GM23338 (cell line): Measurements from ENCODE around the gene DGKG. TPM values are rescaled to one million over a fixed set of nuclear protein-coding genes. Genes with fewer than 3 reads are reported as not detected.

Source experiments
- ATAC-seq: fragments of 200-7000 bp; cut with Tn5 transposase; 3 replicates; pipeline ENCODE4 v1.9.1; 2020
- DNase-seq: peaks from one replicate; pipeline ENCODE4 v3.0.0-alpha.2; 2015; ENCODE audit warnings: low spot score
- H2AFZ ChIP-seq: fragments of 200-600 bp; sonication (generic); 2 replicates; pipeline ENCODE4 v1.8.0; 2016; ENCODE audit warnings: antibody characterized with exemption, mild to moderate bottlenecking, moderate library complexity
- H3F3A ChIP-seq: fragments of 200-600 bp; sonication (generic); replicated peaks from 2 replicates; pipeline ENCODE4 v1.8.0; 2017; ENCODE audit warnings: antibody characterized with exemption, mixed run types, low read depth
- H3K27ac ChIP-seq: fragments of 200-600 bp; sonication (generic); 2 replicates; pipeline ENCODE4 v1.6.1; 2016; ENCODE audit warnings: low read depth
- H3K27me3 ChIP-seq: fragments of 200-600 bp; sonication (generic); 2 replicates; pipeline ENCODE4 v1.8.0; 2016; ENCODE audit warnings: mild to moderate bottlenecking, mixed run types, moderate library complexity; ENCODE audit not compliant: insufficient read depth
- H3K36me3 ChIP-seq: fragments of 200-600 bp; sonication (generic); 2 replicates; pipeline ENCODE4 v1.8.0; 2016; ENCODE audit warnings: mild to moderate bottlenecking; ENCODE audit not compliant: insufficient read depth
- H3K4me1 ChIP-seq: fragments of 200-600 bp; sonication (generic); 2 replicates; pipeline ENCODE4 v1.8.0; 2016; ENCODE audit warnings: mild to moderate bottlenecking, moderate library complexity; ENCODE audit not compliant: insufficient read depth
- H3K4me2 ChIP-seq: fragments of 200-600 bp; sonication (generic); 2 replicates; pipeline ENCODE4 v1.7.1; 2017; ENCODE audit warnings: mixed run types
- H3K4me3 ChIP-seq: fragments of 200-600 bp; sonication (generic); 2 replicates; pipeline ENCODE4 v1.6.1; 2016; ENCODE audit warnings: mixed run types
- H3K79me2 ChIP-seq: fragments of 200-600 bp; sonication (generic); replicated peaks from 2 replicates; pipeline ENCODE4 v1.8.0; 2017; ENCODE audit warnings: mild to moderate bottlenecking; ENCODE audit not compliant: insufficient read depth
- H3K9me2 ChIP-seq: fragments of 200-600 bp; sonication (generic); 2 replicates; pipeline ENCODE4 v1.8.0; 2017; ENCODE audit not compliant: insufficient read depth
- H4K20me1 ChIP-seq: fragments of 200-600 bp; sonication (generic); replicated peaks from 2 replicates; pipeline ENCODE4 v1.8.0; 2017; ENCODE audit warnings: mild to moderate bottlenecking; ENCODE audit not compliant: insufficient read depth
- H3K27ac Mint-ChIP-seq: 2 replicates; pipeline ENCODE4 v1.8.0; 2020; ENCODE audit warnings: inconsistent platforms, mild to moderate bottlenecking, moderate library complexity, mixed read lengths
- H3K27me3 Mint-ChIP-seq: 3 replicates; pipeline ENCODE4 v1.8.0; 2022; ENCODE audit warnings: low read depth, mild to moderate bottlenecking, moderate library complexity, mixed read lengths, inconsistent platforms; ENCODE audit not compliant: insufficient read depth, poor library complexity
- H3K36me3 Mint-ChIP-seq: 3 replicates; pipeline ENCODE4 v1.8.0; 2021; ENCODE audit warnings: low read depth, mild to moderate bottlenecking, inconsistent platforms, moderate library complexity, mixed read lengths
- H3K4me1 Mint-ChIP-seq: 3 replicates; pipeline ENCODE4 v1.8.0; 2020; ENCODE audit warnings: mild to moderate bottlenecking, inconsistent platforms, mixed read lengths
- H3K4me3 Mint-ChIP-seq: 3 replicates; pipeline ENCODE4 v1.8.0; 2021; ENCODE audit warnings: moderate library complexity, mild to moderate bottlenecking, inconsistent platforms, mixed read lengths
- H3K9me3 Mint-ChIP-seq: 3 replicates; pipeline ENCODE4 v1.8.0; 2020; ENCODE audit warnings: moderate library complexity, mild to moderate bottlenecking, inconsistent platforms, mixed read lengths
- CREB1 ChIP-seq: fragments of 250-450 bp; sonication (Bioruptor Pico); IDR thresholded peaks from 2 replicates; pipeline ENCODE4 v1.5.0; 2020; ENCODE audit warnings: low read depth, mild to moderate bottlenecking, moderate library complexity
- EZH2 ChIP-seq: fragments of 200-600 bp; sonication (generic); IDR thresholded peaks from one replicate; pipeline ENCODE4 v1.8.0; 2017; ENCODE audit warnings: antibody characterized with exemption, mild to moderate bottlenecking, low read depth; ENCODE audit not compliant: unreplicated experiment
- EZH2phosphoT487 ChIP-seq: fragments of 200-600 bp; sonication (generic); IDR thresholded peaks from one replicate; pipeline ENCODE4 v1.8.1; 2018; ENCODE audit warnings: antibody characterized with exemption; ENCODE audit not compliant: unreplicated experiment
- JUNB ChIP-seq: IDR thresholded peaks from one replicate; pipeline ENCODE4 v1.6.1; 2016; ENCODE audit warnings: antibody characterized with exemption; ENCODE audit not compliant: unreplicated experiment
- NANOG ChIP-seq: IDR thresholded peaks from 2 replicates; pipeline ENCODE4 v1.6.1; 2016; ENCODE audit warnings: antibody characterized with exemption, borderline replicate concordance
- POLR2AphosphoS5 ChIP-seq: IDR thresholded peaks from 2 replicates; pipeline ENCODE4 v1.6.1; 2016; ENCODE audit warnings: antibody characterized with exemption, low read depth
- STAT1 ChIP-seq: IDR thresholded peaks from one replicate; pipeline ENCODE4 v1.6.1; 2016; ENCODE audit warnings: antibody characterized with exemption; ENCODE audit not compliant: unreplicated experiment
- ZNF331 ChIP-seq: fragments of 250-450 bp; sonication (Bioruptor Pico); IDR thresholded peaks from 2 replicates; pipeline ENCODE4 v1.5.0; 2020; ENCODE audit warnings: low read depth, mild to moderate bottlenecking, moderate library complexity
- polyA plus RNA-seq: library from polyadenylated mRNA; unstranded; fragments of >200 nt; fragmentation: Nextera tagmentation; extraction: Ambion mirVana; gene quantifications from 2 replicates; pipeline ENCODE4 v1.2.1, GENCODE V29; 2016
- total RNA-seq: library from RNA; depleted of rRNA; stranded (reverse); fragments of >200 nt; shearing (Covaris generic); gene quantifications from 2 replicates; pipeline ENCODE4 v1.2.3, GENCODE V29; 2014
- TF ChIP-seq, protein P1 (sequence below): IDR thresholded peaks from 2 replicates; pipeline ENCODE4 v1.6.1; 2016; ENCODE audit warnings: antibody characterized with exemption
- TF ChIP-seq, protein P2 (sequence below): IDR thresholded peaks from one replicate; pipeline ENCODE4 v1.6.1; 2018; ENCODE audit warnings: antibody characterized with exemption; ENCODE audit not compliant: unreplicated experiment
- TF ChIP-seq, protein P3 (sequence below), 2 experiments: fragments of 200-600 bp in 1 of 2; sonication (generic) in 1 of 2; conservative IDR thresholded peaks; 2 replicates each; pipeline versions ENCODE4 v1.5.1 to v1.6.1; 2016 to 2017; ENCODE audit warnings: antibody characterized with exemption in 2 of 2, low read depth in 2 of 2, mild to moderate bottlenecking in 2 of 2, moderate library complexity in 1 of 2
- TF ChIP-seq, protein P4 (sequence below): fragments of 250-450 bp; sonication (Bioruptor Pico); IDR thresholded peaks from 2 replicates; pipeline ENCODE4 v1.5.0; 2020; ENCODE audit warnings: mild to moderate bottlenecking, moderate library complexity

The DGKG gene
- total and polyA plus RNA-seq, 2 experiments from 2014 or later: 0.14 to 0.31 TPM

DNA sequence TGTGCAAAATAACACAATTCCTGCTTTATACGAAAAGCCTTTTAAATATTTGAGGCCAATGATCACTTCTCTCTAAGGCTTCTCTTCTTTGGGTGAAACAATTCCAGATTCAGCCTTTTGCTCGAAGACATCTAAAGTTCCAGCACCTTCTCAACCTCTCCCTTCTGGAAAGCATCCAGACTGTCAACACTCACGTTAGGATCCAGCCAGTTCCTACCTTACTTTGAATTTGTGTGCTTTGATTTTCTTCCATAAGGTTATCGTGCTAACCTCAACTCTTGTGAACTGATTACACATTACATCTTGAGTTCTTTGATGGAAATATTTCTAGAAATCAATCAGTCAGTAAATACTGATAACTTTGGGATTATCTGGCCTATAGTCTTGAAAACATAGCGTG lies 127.9 kb downstream of the DGKG start:
- ATAC-seq: no peak
- H4K20me1 ChIP-seq: no peaks in the 10 kb centered on the region

More for the DNA sequence above, 127.9 kb downstream of the DGKG start:
- peaks cover 6% of the 10 kb centered on the region for H3K27me3 Mint-ChIP-seq
- Histone ChIP-seq H3K36me3 (no peaks in the 10 kb centered on the region), H3F3A (no peaks in the 10 kb centered on the region), H3K27me3 (no peaks in the 10 kb centered on the region), H3K4me1 (no peaks in the 10 kb centered on the region), H3K4me2 (no peak overlapping the region), H3K4me3 (no peak overlapping the region), H3K9me2 (peaks cover 5% of the 10 kb centered on the region; the same call in 1 of the 2 replicates), H2AFZ (no peak overlapping the region), H3K79me2 (no peaks in the 10 kb centered on the region), H3K27ac (no peak overlapping the region)
- no peak for DNase-seq
- H3K4me3 Mint-ChIP-seq: no peak overlapping the region
- H3K9me3 Mint-ChIP-seq: no peaks in the 10 kb centered on the region; the same call in 2 of the 3 replicates
- H3K36me3 Mint-ChIP-seq: no peaks in the 10 kb centered on the region
- H3K4me1 Mint-ChIP-seq: peaks cover 3% of the 10 kb centered on the region
- no peak for TF ChIP-seq POLR2AphosphoS5
- no peak for TF ChIP-seq CREB1 (CRISPR knock-in tag)
- TF ChIP-seq, protein P1, sequence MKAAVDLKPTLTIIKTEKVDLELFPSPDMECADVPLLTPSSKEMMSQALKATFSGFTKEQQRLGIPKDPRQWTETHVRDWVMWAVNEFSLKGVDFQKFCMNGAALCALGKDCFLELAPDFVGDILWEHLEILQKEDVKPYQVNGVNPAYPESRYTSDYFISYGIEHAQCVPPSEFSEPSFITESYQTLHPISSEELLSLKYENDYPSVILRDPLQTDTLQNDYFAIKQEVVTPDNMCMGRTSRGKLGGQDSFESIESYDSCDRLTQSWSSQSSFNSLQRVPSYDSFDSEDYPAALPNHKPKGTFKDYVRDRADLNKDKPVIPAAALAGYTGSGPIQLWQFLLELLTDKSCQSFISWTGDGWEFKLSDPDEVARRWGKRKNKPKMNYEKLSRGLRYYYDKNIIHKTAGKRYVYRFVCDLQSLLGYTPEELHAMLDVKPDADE: no peak
- TF ChIP-seq EZH2phosphoT487: no peak
- TF ChIP-seq JUNB: no peak
- TF ChIP-seq, protein P2, sequence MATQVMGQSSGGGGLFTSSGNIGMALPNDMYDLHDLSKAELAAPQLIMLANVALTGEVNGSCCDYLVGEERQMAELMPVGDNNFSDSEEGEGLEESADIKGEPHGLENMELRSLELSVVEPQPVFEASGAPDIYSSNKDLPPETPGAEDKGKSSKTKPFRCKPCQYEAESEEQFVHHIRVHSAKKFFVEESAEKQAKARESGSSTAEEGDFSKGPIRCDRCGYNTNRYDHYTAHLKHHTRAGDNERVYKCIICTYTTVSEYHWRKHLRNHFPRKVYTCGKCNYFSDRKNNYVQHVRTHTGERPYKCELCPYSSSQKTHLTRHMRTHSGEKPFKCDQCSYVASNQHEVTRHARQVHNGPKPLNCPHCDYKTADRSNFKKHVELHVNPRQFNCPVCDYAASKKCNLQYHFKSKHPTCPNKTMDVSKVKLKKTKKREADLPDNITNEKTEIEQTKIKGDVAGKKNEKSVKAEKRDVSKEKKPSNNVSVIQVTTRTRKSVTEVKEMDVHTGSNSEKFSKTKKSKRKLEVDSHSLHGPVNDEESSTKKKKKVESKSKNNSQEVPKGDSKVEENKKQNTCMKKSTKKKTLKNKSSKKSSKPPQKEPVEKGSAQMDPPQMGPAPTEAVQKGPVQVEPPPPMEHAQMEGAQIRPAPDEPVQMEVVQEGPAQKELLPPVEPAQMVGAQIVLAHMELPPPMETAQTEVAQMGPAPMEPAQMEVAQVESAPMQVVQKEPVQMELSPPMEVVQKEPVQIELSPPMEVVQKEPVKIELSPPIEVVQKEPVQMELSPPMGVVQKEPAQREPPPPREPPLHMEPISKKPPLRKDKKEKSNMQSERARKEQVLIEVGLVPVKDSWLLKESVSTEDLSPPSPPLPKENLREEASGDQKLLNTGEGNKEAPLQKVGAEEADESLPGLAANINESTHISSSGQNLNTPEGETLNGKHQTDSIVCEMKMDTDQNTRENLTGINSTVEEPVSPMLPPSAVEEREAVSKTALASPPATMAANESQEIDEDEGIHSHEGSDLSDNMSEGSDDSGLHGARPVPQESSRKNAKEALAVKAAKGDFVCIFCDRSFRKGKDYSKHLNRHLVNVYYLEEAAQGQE: no peak
- TF ChIP-seq NANOG: no peak
- TF ChIP-seq, protein P3, sequence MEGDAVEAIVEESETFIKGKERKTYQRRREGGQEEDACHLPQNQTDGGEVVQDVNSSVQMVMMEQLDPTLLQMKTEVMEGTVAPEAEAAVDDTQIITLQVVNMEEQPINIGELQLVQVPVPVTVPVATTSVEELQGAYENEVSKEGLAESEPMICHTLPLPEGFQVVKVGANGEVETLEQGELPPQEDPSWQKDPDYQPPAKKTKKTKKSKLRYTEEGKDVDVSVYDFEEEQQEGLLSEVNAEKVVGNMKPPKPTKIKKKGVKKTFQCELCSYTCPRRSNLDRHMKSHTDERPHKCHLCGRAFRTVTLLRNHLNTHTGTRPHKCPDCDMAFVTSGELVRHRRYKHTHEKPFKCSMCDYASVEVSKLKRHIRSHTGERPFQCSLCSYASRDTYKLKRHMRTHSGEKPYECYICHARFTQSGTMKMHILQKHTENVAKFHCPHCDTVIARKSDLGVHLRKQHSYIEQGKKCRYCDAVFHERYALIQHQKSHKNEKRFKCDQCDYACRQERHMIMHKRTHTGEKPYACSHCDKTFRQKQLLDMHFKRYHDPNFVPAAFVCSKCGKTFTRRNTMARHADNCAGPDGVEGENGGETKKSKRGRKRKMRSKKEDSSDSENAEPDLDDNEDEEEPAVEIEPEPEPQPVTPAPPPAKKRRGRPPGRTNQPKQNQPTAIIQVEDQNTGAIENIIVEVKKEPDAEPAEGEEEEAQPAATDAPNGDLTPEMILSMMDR (conservative IDR thresholded peaks at IDR 0.05; ENCODE audit: low read depth in 2 of 2): no peak
- TF ChIP-seq ZNF331: no peak
- TF ChIP-seq EZH2: no peak
- TF ChIP-seq, protein P4, sequence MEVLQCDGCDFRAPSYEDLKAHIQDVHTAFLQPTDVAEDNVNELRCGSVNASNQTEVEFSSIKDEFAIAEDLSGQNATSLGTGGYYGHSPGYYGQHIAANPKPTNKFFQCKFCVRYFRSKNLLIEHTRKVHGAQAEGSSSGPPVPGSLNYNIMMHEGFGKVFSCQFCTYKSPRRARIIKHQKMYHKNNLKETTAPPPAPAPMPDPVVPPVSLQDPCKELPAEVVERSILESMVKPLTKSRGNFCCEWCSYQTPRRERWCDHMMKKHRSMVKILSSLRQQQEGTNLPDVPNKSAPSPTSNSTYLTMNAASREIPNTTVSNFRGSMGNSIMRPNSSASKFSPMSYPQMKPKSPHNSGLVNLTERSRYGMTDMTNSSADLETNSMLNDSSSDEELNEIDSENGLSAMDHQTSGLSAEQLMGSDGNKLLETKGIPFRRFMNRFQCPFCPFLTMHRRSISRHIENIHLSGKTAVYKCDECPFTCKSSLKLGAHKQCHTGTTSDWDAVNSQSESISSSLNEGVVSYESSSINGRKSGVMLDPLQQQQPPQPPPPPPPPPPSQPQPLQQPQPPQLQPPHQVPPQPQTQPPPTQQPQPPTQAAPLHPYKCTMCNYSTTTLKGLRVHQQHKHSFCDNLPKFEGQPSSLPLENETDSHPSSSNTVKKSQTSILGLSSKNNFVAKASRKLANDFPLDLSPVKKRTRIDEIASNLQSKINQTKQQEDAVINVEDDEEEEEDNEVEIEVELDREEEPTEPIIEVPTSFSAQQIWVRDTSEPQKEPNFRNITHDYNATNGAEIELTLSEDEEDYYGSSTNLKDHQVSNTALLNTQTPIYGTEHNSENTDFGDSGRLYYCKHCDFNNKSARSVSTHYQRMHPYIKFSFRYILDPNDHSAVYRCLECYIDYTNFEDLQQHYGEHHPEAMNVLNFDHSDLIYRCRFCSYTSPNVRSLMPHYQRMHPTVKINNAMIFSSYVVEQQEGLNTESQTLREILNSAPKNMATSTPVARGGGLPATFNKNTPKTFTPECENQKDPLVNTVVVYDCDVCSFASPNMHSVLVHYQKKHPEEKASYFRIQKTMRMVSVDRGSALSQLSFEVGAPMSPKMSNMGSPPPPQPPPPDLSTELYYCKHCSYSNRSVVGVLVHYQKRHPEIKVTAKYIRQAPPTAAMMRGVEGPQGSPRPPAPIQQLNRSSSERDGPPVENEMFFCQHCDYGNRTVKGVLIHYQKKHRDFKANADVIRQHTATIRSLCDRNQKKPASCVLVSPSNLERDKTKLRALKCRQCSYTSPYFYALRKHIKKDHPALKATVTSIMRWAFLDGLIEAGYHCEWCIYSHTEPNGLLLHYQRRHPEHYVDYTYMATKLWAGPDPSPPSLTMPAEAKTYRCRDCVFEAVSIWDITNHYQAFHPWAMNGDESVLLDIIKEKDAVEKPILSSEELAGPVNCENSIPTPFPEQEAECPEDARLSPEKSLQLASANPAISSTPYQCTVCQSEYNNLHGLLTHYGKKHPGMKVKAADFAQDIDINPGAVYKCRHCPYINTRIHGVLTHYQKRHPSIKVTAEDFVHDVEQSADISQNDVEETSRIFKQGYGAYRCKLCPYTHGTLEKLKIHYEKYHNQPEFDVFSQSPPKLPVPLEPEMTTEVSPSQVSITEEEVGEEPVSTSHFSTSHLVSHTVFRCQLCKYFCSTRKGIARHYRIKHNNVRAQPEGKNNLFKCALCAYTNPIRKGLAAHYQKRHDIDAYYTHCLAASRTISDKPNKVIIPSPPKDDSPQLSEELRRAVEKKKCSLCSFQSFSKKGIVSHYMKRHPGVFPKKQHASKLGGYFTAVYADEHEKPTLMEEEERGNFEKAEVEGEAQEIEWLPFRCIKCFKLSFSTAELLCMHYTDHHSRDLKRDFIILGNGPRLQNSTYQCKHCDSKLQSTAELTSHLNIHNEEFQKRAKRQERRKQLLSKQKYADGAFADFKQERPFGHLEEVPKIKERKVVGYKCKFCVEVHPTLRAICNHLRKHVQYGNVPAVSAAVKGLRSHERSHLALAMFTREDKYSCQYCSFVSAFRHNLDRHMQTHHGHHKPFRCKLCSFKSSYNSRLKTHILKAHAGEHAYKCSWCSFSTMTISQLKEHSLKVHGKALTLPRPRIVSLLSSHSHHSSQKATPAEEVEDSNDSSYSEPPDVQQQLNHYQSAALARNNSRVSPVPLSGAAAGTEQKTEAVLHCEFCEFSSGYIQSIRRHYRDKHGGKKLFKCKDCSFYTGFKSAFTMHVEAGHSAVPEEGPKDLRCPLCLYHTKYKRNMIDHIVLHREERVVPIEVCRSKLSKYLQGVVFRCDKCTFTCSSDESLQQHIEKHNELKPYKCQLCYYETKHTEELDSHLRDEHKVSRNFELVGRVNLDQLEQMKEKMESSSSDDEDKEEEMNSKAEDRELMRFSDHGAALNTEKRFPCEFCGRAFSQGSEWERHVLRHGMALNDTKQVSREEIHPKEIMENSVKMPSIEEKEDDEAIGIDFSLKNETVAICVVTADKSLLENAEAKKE (CRISPR knock-in tag): no peak
- TF ChIP-seq STAT1: no peak
- H3K27ac Mint-ChIP-seq: no peak overlapping the region
